ENCODE data around the gene TMEM150B. TPM values are rescaled to one million over a fixed set of nuclear protein-coding genes. Genes with fewer than 3 reads are reported as not detected.
A peak's percentile ranks its signal among the peaks of the same experiment; 100 is the strongest.

Gene TMEM150B
- total and polyA plus RNA-seq, 5 experiments from 2014 or later: not detected

GRCh38 chr19:55265723-55266386, 59.3 kb downstream of the TMEM150B start:
- peaks cover 0 to 19% (median 0%) of the 10 kb centered on the region in 3 donors for H3K36me3 Mint-ChIP-seq
- peaks cover 2 to 12% (median 9%) of the 10 kb centered on the region in 4 donors for H3K4me1 Mint-ChIP-seq
- H3K27ac Mint-ChIP-seq: peak overlapping the region in 1 of 10 donors; percentile 71
- no peak for ATAC-seq
- peak overlapping the region in 1 of 10 donors; percentile 15 for H3K4me3 Mint-ChIP-seq
- H3K9me3 Mint-ChIP-seq: peaks cover 0 to 12% (median 0%) of the 10 kb centered on the region in 9 donors
- POLR2A ChIA-PET: interaction anchor here (1.9 kb wide), 1 partner anchor 11 kb away, joined by 4 read pairs; no protein-coding TSS in a partner anchor
- H3K27me3 Mint-ChIP-seq: no peaks in the 10 kb centered on the region
- no peak for DNase-seq

GRCh38 chr19:55265173-55265572, 60.0 kb downstream of the TMEM150B start:
- no peak overlapping the region for H3K27ac Mint-ChIP-seq
- H3K36me3 Mint-ChIP-seq: peaks cover 0 to 13% (median 0%) of the 10 kb centered on the region in 3 donors
- POLR2A ChIA-PET: interaction anchor here (1.9 kb wide), 1 partner anchor 10 kb away, joined by 4 read pairs; no protein-coding TSS in a partner anchor

GRCh38 chr19:55264531-55264930, 60.6 kb downstream of the TMEM150B start:
- POLR2A ChIA-PET: interaction anchor here (1.9 kb wide), 1 partner anchor 9 kb away, joined by 4 read pairs; no protein-coding TSS in a partner anchor
- no peaks in the 10 kb centered on the region for H3K27me3 Mint-ChIP-seq
- H3K4me1 Mint-ChIP-seq: peaks cover 7 to 12% (median 10%) of the 10 kb centered on the region in 4 donors
- no peak overlapping the region for H3K4me3 Mint-ChIP-seq
- H3K36me3 Mint-ChIP-seq: peaks cover 0 to 8% (median 0%) of the 10 kb centered on the region in 3 donors
- H3K27ac Mint-ChIP-seq: no peak overlapping the region
- H3K9me3 Mint-ChIP-seq: peaks cover 0 to 12% (median 0%) of the 10 kb centered on the region in 9 donors
- no peak for DNase-seq
- ATAC-seq: no peak

More at GRCh38 chr19:55265173-55265572, 60.0 kb downstream of the TMEM150B start:
- no peak overlapping the region for H3K4me3 Mint-ChIP-seq
- H3K9me3 Mint-ChIP-seq: peaks cover 0 to 12% (median 0%) of the 10 kb centered on the region in 9 donors
- DNase-seq: no peak
- ATAC-seq: no peak
- no peaks in the 10 kb centered on the region for H3K27me3 Mint-ChIP-seq
- H3K4me1 Mint-ChIP-seq: peaks cover 7 to 11% (median 7%) of the 10 kb centered on the region in 4 donors

Other genes with a start within 250 kb of the TMEM150B start
- under 1 TPM in 1 of 2 experiments, not detected in 1; 0.39 TPM for gene EPS8L1, start 249.5 kb downstream of the TMEM150B start, total RNA-seq
- gene EPS8L1, start 249.5 kb downstream of the TMEM150B start, polyA plus RNA-seq: 1 to 10 TPM in 1 of 3 donors, under 1 TPM in 2; 0.81 to 2.1 (median 0.85) TPM
- 100 to 1,000 TPM; 140 to 141 TPM for gene PPP1R12C, start 207.7 kb downstream of the TMEM150B start, total RNA-seq
- 1 to 10 TPM; 2.7 to 6.2 (median 3.9) TPM for gene PPP1R12C, start 207.7 kb downstream of the TMEM150B start, polyA plus RNA-seq
- not detected for gene TNNT1, start 176.1 kb downstream of the TMEM150B start, total RNA-seq
- not detected for gene TNNT1, start 176.1 kb downstream of the TMEM150B start, polyA plus RNA-seq
- gene TNNI3, start 167.6 kb downstream of the TMEM150B start, total RNA-seq: not detected
- not detected for gene TNNI3, start 167.6 kb downstream of the TMEM150B start, polyA plus RNA-seq
- gene DNAAF3, start 158.7 kb downstream of the TMEM150B start, total RNA-seq: not detected
- not detected for gene DNAAF3, start 158.7 kb downstream of the TMEM150B start, polyA plus RNA-seq
- gene SYT5, start 145.1 kb downstream of the TMEM150B start, total RNA-seq: not detected
- gene SYT5, start 145.1 kb downstream of the TMEM150B start, polyA plus RNA-seq: under 1 TPM; 0.09 to 0.56 (median 0.25) TPM
- not detected for gene PTPRH, start 115.8 kb downstream of the TMEM150B start, total RNA-seq
- not detected for gene PTPRH, start 115.8 kb downstream of the TMEM150B start, polyA plus RNA-seq
- 10 to 100 TPM; 17.7 to 20.9 TPM for gene TMEM86B, start 96.6 kb downstream of the TMEM150B start, total RNA-seq
- gene TMEM86B, start 96.6 kb downstream of the TMEM150B start, polyA plus RNA-seq: 1 to 10 TPM in 1 of 3 donors, under 1 TPM in 2; 0.17 to 2.3 (median 0.54) TPM
- 100 to 1,000 TPM; 167 to 168 TPM for gene PPP6R1, start 66.3 kb downstream of the TMEM150B start, total RNA-seq
- gene PPP6R1, start 66.3 kb downstream of the TMEM150B start, polyA plus RNA-seq: 100 to 1,000 TPM in 1 of 3 donors, 10 to 100 TPM in 2; 57.3 to 131 (median 60.9) TPM
- 10 to 100 TPM; 20.3 to 20.4 TPM for gene HSPBP1, start 45.2 kb downstream of the TMEM150B start, total RNA-seq
- gene HSPBP1, start 45.2 kb downstream of the TMEM150B start, polyA plus RNA-seq: 10 to 100 TPM; 38.6 to 44.8 (median 42.5) TPM
- gene BRSK1, start 41.3 kb downstream of the TMEM150B start, total RNA-seq: 1 to 10 TPM; 1.9 to 2.9 TPM
- under 1 TPM in 1 of 3 donors, not detected in 2; 0.24 TPM for gene BRSK1, start 41.3 kb downstream of the TMEM150B start, polyA plus RNA-seq
- gene KMT5C, start 14.5 kb upstream of the TMEM150B start, total RNA-seq: 10 to 100 TPM; 19.2 to 21.8 TPM
- 1 to 10 TPM; 1.7 to 2.5 (median 2.1) TPM for gene KMT5C, start 14.5 kb upstream of the TMEM150B start, polyA plus RNA-seq
- not detected for gene COX6B2, start 29.4 kb upstream of the TMEM150B start, total RNA-seq
- not detected for gene COX6B2, start 29.4 kb upstream of the TMEM150B start, polyA plus RNA-seq
- gene GARIN5B, start 37.9 kb upstream of the TMEM150B start, total RNA-seq: not detected
- gene GARIN5B, start 37.9 kb upstream of the TMEM150B start, polyA plus RNA-seq: not detected
- under 1 TPM in 1 of 2 experiments, not detected in 1; 0.21 TPM for gene IL11, start 45.1 kb upstream of the TMEM150B start, total RNA-seq
- gene IL11, start 45.1 kb upstream of the TMEM150B start, polyA plus RNA-seq: not detected
- not detected for gene TMEM190, start 51.5 kb upstream of the TMEM150B start, total RNA-seq
- gene TMEM190, start 51.5 kb upstream of the TMEM150B start, polyA plus RNA-seq: not detected
- 10 to 100 TPM in 1 of 2 experiments, 1 to 10 TPM in 1; 10.0 to 10.2 TPM for gene TMEM238, start 59.0 kb upstream of the TMEM150B start, total RNA-seq
- 1 to 10 TPM; 1.1 to 1.5 (median 1.3) TPM for gene TMEM238, start 59.0 kb upstream of the TMEM150B start, polyA plus RNA-seq
- 1,000 to 10,000 TPM; 2,967 to 2,995 TPM for gene RPL28, start 60.6 kb upstream of the TMEM150B start, total RNA-seq
- 1,000 to 10,000 TPM in 1 of 3 donors, 100 to 1,000 TPM in 2; 559 to 1,017 (median 787) TPM for gene RPL28, start 60.6 kb upstream of the TMEM150B start, polyA plus RNA-seq
- gene UBE2S, start 82.4 kb upstream of the TMEM150B start, total RNA-seq: 10 to 100 TPM; 18.1 to 20.2 TPM
- 10 to 100 TPM; 18.6 to 25.8 (median 24.5) TPM for gene UBE2S, start 82.4 kb upstream of the TMEM150B start, polyA plus RNA-seq
- gene SHISA7, start 118.0 kb upstream of the TMEM150B start, total RNA-seq: not detected
- gene SHISA7, start 118.0 kb upstream of the TMEM150B start, polyA plus RNA-seq: not detected
- gene ISOC2, start 136.3 kb upstream of the TMEM150B start, total RNA-seq: 10 to 100 TPM; 10.5 to 11.0 TPM
- gene ISOC2, start 136.3 kb upstream of the TMEM150B start, polyA plus RNA-seq: 10 to 100 TPM; 30.5 to 35.6 (median 34.2) TPM
- gene C19orf85, start 139.4 kb upstream of the TMEM150B start, total RNA-seq: not detected
- not detected for gene C19orf85, start 139.4 kb upstream of the TMEM150B start, polyA plus RNA-seq
- gene ZNF628, start 151.3 kb upstream of the TMEM150B start, total RNA-seq: 10 to 100 TPM; 13.2 to 15.6 TPM
- under 1 TPM; 0.26 to 0.42 (median 0.32) TPM for gene ZNF628, start 151.3 kb upstream of the TMEM150B start, polyA plus RNA-seq
- 10 to 100 TPM in 1 of 2 experiments, 1 to 10 TPM in 1; 8.0 to 10.4 TPM for gene NAT14, start 159.8 kb upstream of the TMEM150B start, total RNA-seq
- 1 to 10 TPM; 4.1 to 8.8 (median 7.7) TPM for gene NAT14, start 159.8 kb upstream of the TMEM150B start, polyA plus RNA-seq
- gene SSC5D, start 163.1 kb upstream of the TMEM150B start, total RNA-seq: 1 to 10 TPM; 1.3 to 1.4 TPM
- under 1 TPM in 2 of 3 donors, not detected in 1; 0.02 to 0.11 TPM for gene SSC5D, start 163.1 kb upstream of the TMEM150B start, polyA plus RNA-seq
- gene SBK2, start 211.8 kb upstream of the TMEM150B start, total RNA-seq: not detected
- not detected for gene SBK2, start 211.8 kb upstream of the TMEM150B start, polyA plus RNA-seq
- not detected for gene SBK3, start 220.2 kb upstream of the TMEM150B start, total RNA-seq
- gene SBK3, start 220.2 kb upstream of the TMEM150B start, polyA plus RNA-seq: not detected